Uterus (tissue), 2 donors: ENCODE results near the gene PTPRN2.

Experiments used
- CTCF ChIP-seq, 4 experiments: fragments of 200-600 bp in 2 of 4; fragments of 450-650 bp in 2 of 4; sonication (generic) in 2 of 4; IDR thresholded peaks; one replicate each; pipeline ENCODE4 v1.5.1; 2016 to 2019; ENCODE audit warnings: antibody characterized with exemption in 4 of 4, mild to moderate bottlenecking in 2 of 4, moderate library complexity in 1 of 4
- POLR2A ChIP-seq, 2 donors: fragments of 450-650 bp; IDR thresholded peaks; one replicate each; pipeline ENCODE4 v1.6.1; 2016; ENCODE audit warnings: antibody characterized with exemption in 2 of 2, mild to moderate bottlenecking in 1 of 2, moderate library complexity in 1 of 2

- TF ChIP-seq POLR2A (IDR thresholded peaks at IDR 0.05) (no peak), CTCF (IDR thresholded peaks at IDR 0.05) (no peak)
These were observed 616.1 kb downstream of the PTPRN2 start for GRCh38 chr7:157971501-157971900.
